ENCODE results near the gene VPS51. TPM values are rescaled to one million over a fixed set of nuclear protein-coding genes. Genes with fewer than 3 reads are reported as not detected.
"Not testable (repeated sequence)": the region's sequence is repeated elsewhere in the genome, so short reads cannot be mapped to it uniquely, and the experiment has no call there.

VPS51 gene
- total RNA-seq, 1 donor from 2014 or later, result 94.3 TPM

DNA sequence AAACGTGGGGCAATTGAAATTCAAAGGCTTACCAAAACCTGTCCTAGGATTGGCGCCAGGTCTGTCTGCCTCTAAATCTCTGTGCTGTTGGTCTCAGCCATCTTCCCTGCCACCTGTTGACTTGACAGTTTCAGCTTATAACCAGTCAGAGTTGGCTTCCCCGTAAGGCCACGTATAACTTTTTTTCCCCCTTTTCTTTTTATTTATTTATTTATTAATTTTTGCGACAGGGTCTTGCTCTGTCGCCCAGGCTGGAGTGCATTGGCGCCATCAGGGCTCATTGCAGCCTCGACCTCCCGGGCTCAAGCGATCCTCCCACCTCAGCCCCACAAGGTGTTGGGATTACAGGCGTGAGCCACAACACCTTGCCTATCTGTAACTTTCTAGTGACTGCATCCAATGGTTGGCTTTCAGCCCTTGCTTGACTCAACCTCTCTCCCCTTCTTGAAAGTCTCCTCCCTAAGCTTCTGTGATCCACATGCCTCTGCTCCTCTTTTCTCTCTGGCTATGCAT, 39.7 kb downstream of the VPS51 start:
- Mint-ChIP-seq H3K27ac (ENCODE audit: unreplicated experiment) (no peak overlapping the region), H3K4me3 (peak overlapping the region; percentile 100), H3K4me1 (peaks cover 29% of the 10 kb centered on the region), H3K27me3 (ENCODE audit: low read depth) (peaks cover 29% of the 10 kb centered on the region), H3K36me3 (ENCODE audit: low read depth) (no peaks in the 10 kb centered on the region), H3K9me3 (no peaks in the 10 kb centered on the region)
- TF ChIP-seq, protein P1, sequence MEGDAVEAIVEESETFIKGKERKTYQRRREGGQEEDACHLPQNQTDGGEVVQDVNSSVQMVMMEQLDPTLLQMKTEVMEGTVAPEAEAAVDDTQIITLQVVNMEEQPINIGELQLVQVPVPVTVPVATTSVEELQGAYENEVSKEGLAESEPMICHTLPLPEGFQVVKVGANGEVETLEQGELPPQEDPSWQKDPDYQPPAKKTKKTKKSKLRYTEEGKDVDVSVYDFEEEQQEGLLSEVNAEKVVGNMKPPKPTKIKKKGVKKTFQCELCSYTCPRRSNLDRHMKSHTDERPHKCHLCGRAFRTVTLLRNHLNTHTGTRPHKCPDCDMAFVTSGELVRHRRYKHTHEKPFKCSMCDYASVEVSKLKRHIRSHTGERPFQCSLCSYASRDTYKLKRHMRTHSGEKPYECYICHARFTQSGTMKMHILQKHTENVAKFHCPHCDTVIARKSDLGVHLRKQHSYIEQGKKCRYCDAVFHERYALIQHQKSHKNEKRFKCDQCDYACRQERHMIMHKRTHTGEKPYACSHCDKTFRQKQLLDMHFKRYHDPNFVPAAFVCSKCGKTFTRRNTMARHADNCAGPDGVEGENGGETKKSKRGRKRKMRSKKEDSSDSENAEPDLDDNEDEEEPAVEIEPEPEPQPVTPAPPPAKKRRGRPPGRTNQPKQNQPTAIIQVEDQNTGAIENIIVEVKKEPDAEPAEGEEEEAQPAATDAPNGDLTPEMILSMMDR (conservative IDR thresholded peaks at IDR 0.05), result no peak
- no peak for DNase-seq (ENCODE audit: low read depth, low spot score)

- DNase-seq (ENCODE audit: low read depth, low spot score), result no peak
- Mint-ChIP-seq H3K4me3 (peak overlapping the region; percentile 53), H3K27ac (ENCODE audit: unreplicated experiment) (no peak overlapping the region), H3K36me3 (ENCODE audit: low read depth) (no peaks in the 10 kb centered on the region), H3K9me3 (no peaks in the 10 kb centered on the region), H3K27me3 (ENCODE audit: low read depth) (peaks cover 39% of the 10 kb centered on the region), H3K4me1 (peaks cover 29% of the 10 kb centered on the region)
- TF ChIP-seq, protein P1 (conservative IDR thresholded peaks at IDR 0.05), result no peak
Measured at GRCh38 chr11:65136515-65137096, 40.6 kb downstream of the VPS51 start.

DNA sequence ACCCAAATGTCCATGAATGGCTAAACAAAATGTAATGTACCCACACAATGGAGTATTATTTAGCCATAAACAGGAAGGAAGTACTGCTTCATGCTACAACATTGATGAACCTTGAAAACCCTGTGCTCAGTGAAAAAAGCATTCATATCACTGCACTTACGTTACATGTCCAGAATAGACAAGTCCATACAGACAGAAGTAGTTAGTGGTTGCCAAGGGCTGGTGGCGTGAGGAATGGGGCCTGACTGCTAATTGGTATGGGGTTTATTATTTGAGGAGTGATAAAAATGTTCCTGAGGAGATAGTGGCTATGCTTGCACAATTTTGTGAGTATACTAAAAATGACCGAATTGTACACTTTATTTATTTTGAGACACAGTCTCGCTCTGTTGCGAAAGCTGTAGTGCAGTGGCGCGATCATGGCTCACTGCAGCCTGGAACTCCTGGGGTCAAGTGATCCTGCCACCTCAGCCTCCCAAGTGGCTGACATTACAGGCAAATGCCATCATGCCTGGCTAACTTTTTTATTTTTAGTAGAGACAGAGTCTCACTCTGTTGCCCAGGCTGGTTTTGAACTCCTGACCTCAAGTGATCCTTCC, 46.0 kb downstream of the VPS51 start:
- H3K27me3 Mint-ChIP-seq (ENCODE audit: low read depth), result peaks cover 62% of the 10 kb centered on the region
- TF ChIP-seq, protein P1 (conservative IDR thresholded peaks at IDR 0.05), result no peak
- no peak overlapping the region for H3K27ac Mint-ChIP-seq (ENCODE audit: unreplicated experiment)
- H3K4me3 Mint-ChIP-seq, result no peak overlapping the region
- H3K9me3 Mint-ChIP-seq, result no peaks in the 10 kb centered on the region
- no peaks in the 10 kb centered on the region for H3K36me3 Mint-ChIP-seq (ENCODE audit: low read depth)
- H3K4me1 Mint-ChIP-seq, result no peaks in the 10 kb centered on the region
- no peak for DNase-seq (ENCODE audit: low read depth, low spot score)

GRCh38 chr11:65147352-65148075, 51.5 kb downstream of the VPS51 start:
- Mint-ChIP-seq H3K27ac (ENCODE audit: unreplicated experiment) (no peak overlapping the region), H3K9me3 (no peaks in the 10 kb centered on the region), H3K27me3 (ENCODE audit: low read depth) (peaks cover 42% of the 10 kb centered on the region), H3K4me3 (no peak overlapping the region), H3K4me1 (peaks cover 6% of the 10 kb centered on the region), H3K36me3 (ENCODE audit: low read depth) (no peaks in the 10 kb centered on the region)
- TF ChIP-seq, protein P1 (conservative IDR thresholded peaks at IDR 0.05), result no peak
- DNase-seq (ENCODE audit: low read depth, low spot score), result no peak

DNA sequence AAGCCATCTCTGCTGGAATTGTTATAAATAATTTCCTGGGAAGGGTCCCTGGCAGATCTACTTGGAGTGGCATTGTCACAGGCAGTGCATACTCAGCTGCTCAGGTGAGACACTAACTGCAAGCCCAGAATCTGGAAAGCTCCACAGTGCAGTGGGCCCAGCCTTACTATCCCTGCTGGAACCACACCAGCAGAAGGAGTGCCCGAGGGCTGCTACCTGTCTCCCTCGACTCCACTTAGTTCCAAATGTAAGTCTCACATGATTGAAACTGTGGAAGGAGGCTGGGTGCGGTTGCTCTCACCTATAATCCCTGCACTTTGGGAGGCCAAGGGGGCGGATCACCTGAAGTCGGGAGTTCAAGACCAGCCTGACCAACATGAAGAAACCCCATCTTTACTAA, 52.6 kb downstream of the VPS51 start:
- peaks cover 49% of the 10 kb centered on the region for H3K27me3 Mint-ChIP-seq (ENCODE audit: low read depth)
- H3K4me3 Mint-ChIP-seq, result no peak overlapping the region
- no peaks in the 10 kb centered on the region for H3K9me3 Mint-ChIP-seq
- no peak overlapping the region for H3K27ac Mint-ChIP-seq (ENCODE audit: unreplicated experiment)
- H3K36me3 Mint-ChIP-seq (ENCODE audit: low read depth), result no peaks in the 10 kb centered on the region
- no peak for DNase-seq (ENCODE audit: low read depth, low spot score)
- H3K4me1 Mint-ChIP-seq, result peaks cover 6% of the 10 kb centered on the region
- TF ChIP-seq, protein P1 (conservative IDR thresholded peaks at IDR 0.05), result no peak

DNA sequence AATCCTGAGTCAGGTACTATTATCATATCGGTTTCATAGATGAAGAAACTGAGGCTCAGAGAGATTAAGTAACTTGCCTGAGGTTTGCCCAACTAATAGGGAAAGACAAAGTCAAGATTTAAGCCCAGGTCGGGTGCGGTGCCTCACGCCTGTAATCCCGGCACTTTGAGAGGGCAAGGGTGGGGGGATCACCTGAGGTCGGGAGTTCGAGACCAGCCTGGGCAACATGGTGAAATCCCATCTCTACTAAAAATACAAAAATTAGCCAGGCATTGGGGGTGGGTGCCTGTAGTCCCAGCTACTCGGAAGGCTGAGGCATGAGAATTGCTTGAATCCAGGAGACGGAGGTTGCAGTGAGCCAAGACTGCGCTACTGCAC, 54.1 kb downstream of the VPS51 start:
- peaks cover 39% of the 10 kb centered on the region for H3K27me3 Mint-ChIP-seq (ENCODE audit: low read depth)
- not testable (repeated sequence) for H3K36me3 Mint-ChIP-seq (ENCODE audit: low read depth); DNase-seq (ENCODE audit: low read depth, low spot score); H3K4me1 Mint-ChIP-seq; H3K4me3 Mint-ChIP-seq; H3K27ac Mint-ChIP-seq (ENCODE audit: unreplicated experiment); H3K9me3 Mint-ChIP-seq

All from neural crest cell (in vitro differentiated cells).